ENCODE results near the gene IGF1R. TPM values are rescaled to one million over a fixed set of nuclear protein-coding genes. Genes with fewer than 3 reads are reported as not detected.

IGF1R gene
- total and polyA plus RNA-seq, 4 donors: 17.6 to 34.8 (median 21.0) TPM

- Histone ChIP-seq H3K27ac (ENCODE audit: low read depth, low read length) (no peak overlapping the region), H3K9me3 (ENCODE audit: control insufficient read depth, insufficient read depth, low read length) (no peaks in the 10 kb centered on the region), H3K4me3 (ENCODE audit: low read depth, low read length) (no peak overlapping the region), H3K27me3 (ENCODE audit: control insufficient read depth, insufficient read depth, low read length) (no peaks in the 10 kb centered on the region), H3K36me3 (ENCODE audit: control insufficient read depth, insufficient read depth, low read length) (no peaks in the 10 kb centered on the region), H3K4me1 (ENCODE audit: control insufficient read depth, insufficient read depth, low read length) (peaks cover 15% of the 10 kb centered on the region)
- no CpG with 5 or more reads among the region's 4 CpGs for WGBS (ENCODE audit: insufficient coverage)
- DNase-seq (ENCODE audit: low read depth in 4 of 6, low spot score in 6 of 6): peak in 1 of 6 donors; percentile 72
Observed at GRCh38 chr15:98735895-98736617, 87.7 kb downstream of the IGF1R start.

DNA sequence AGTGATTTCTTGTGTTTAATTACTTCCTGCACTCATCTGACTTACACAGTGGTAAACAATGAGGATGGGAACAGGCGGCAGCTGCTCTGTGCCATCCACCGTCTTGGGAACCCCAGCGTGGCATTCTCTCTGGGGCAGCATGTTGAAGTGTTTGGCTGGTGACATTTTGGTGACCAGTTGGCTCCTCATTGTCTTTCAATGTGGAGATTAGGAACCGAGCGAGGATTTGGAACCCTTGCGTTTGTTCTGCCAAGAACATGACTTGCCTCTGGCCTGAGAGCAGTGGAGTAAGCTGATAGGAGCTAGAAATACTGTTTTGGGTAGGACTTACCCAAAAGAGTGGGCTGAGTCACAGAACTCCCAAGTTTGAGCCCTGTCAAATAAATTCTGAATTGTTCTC is 88.8 kb downstream of the IGF1R start:
- Histone ChIP-seq H3K27ac (ENCODE audit: low read depth, low read length) (no peak overlapping the region), H3K9me3 (ENCODE audit: control insufficient read depth, insufficient read depth, low read length) (no peaks in the 10 kb centered on the region), H3K4me1 (ENCODE audit: control insufficient read depth, insufficient read depth, low read length) (peaks cover 12% of the 10 kb centered on the region), H3K27me3 (ENCODE audit: control insufficient read depth, insufficient read depth, low read length) (no peaks in the 10 kb centered on the region), H3K36me3 (ENCODE audit: control insufficient read depth, insufficient read depth, low read length) (no peaks in the 10 kb centered on the region), H3K4me3 (ENCODE audit: low read depth, low read length) (no peak overlapping the region)
- WGBS (ENCODE audit: insufficient coverage): 43% methylated on average over 5 of the region's 6 CpGs
- DNase-seq (ENCODE audit: low read depth in 4 of 6, low spot score in 6 of 6): no peak

DNA sequence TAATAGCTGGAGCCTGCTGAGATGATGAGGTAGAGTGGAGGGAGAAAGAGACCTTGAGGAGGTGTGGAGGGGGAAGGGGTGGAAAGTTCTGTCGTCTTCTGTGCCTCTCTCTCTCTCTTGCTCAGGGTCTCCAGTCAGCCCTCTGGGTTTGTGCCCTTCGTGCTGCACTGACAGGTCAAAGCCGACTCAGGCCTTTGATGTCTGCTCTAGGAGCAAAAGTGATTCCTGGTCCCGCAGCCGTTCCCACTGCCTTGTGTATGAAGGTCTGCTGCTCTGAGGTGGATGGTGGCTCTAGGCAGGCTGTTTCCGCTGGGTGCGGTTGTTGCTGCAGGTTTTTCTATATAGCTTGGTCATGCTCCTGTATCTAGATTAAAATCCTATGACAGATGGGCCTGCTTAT is 89.4 kb downstream of the IGF1R start:
- H3K27ac ChIP-seq (ENCODE audit: low read depth, low read length): no peak overlapping the region
- no peaks in the 10 kb centered on the region for H3K9me3 ChIP-seq (ENCODE audit: control insufficient read depth, insufficient read depth, low read length)
- no peaks in the 10 kb centered on the region for H3K27me3 ChIP-seq (ENCODE audit: control insufficient read depth, insufficient read depth, low read length)
- H3K4me1 ChIP-seq (ENCODE audit: control insufficient read depth, insufficient read depth, low read length): peaks cover 9% of the 10 kb centered on the region
- 76% methylated on average over 7 of the region's 7 CpGs for WGBS (ENCODE audit: insufficient coverage)
- no peaks in the 10 kb centered on the region for H3K36me3 ChIP-seq (ENCODE audit: control insufficient read depth, insufficient read depth, low read length)
- DNase-seq (ENCODE audit: low read depth in 4 of 6, low spot score in 6 of 6): no peak
- no peak overlapping the region for H3K4me3 ChIP-seq (ENCODE audit: low read depth, low read length)

- Histone ChIP-seq H3K27ac (ENCODE audit: low read depth, low read length) (no peak overlapping the region), H3K36me3 (ENCODE audit: control insufficient read depth, insufficient read depth, low read length) (no peaks in the 10 kb centered on the region), H3K27me3 (ENCODE audit: control insufficient read depth, insufficient read depth, low read length) (no peaks in the 10 kb centered on the region), H3K4me3 (ENCODE audit: low read depth, low read length) (no peak overlapping the region), H3K4me1 (ENCODE audit: control insufficient read depth, insufficient read depth, low read length) (peaks cover 9% of the 10 kb centered on the region), H3K9me3 (ENCODE audit: control insufficient read depth, insufficient read depth, low read length) (no peaks in the 10 kb centered on the region)
- 74% methylated on average over 7 of the region's 9 CpGs for WGBS (ENCODE audit: insufficient coverage)
- DNase-seq (ENCODE audit: low read depth in 4 of 6, low spot score in 6 of 6): no peak
Observed at GRCh38 chr15:98738689-98739401, 90.5 kb downstream of the IGF1R start.

DNA sequence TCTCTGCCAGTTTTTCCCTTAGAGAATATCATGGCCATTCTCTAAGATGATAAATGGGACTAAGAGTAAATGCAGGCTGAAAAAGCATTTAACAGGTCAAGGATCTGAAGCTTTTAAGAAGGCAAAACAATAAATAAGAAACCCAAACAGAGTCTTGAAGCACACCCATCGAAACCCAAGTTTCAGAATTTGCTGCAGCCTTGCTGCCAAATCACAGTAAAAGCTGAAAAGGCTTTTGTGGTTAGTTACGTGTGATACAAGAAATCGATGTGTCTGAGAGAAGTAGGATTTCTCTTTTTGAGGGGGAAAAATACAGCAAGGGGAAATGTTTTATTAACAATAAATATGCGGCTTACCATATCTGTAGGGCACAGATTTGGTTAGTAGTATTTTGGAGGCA is 92.0 kb downstream of the IGF1R start:
- no CpG with 5 or more reads among the region's 4 CpGs for WGBS (ENCODE audit: insufficient coverage)
- no peak overlapping the region for H3K27ac ChIP-seq (ENCODE audit: low read depth, low read length)
- H3K4me1 ChIP-seq (ENCODE audit: control insufficient read depth, insufficient read depth, low read length): peaks cover 9% of the 10 kb centered on the region
- H3K27me3 ChIP-seq (ENCODE audit: control insufficient read depth, insufficient read depth, low read length): no peaks in the 10 kb centered on the region
- DNase-seq (ENCODE audit: low read depth in 4 of 6, low spot score in 6 of 6): no peak
- H3K9me3 ChIP-seq (ENCODE audit: control insufficient read depth, insufficient read depth, low read length): no peaks in the 10 kb centered on the region
- H3K36me3 ChIP-seq (ENCODE audit: control insufficient read depth, insufficient read depth, low read length): no peaks in the 10 kb centered on the region
- no peak overlapping the region for H3K4me3 ChIP-seq (ENCODE audit: low read depth, low read length)

DNA sequence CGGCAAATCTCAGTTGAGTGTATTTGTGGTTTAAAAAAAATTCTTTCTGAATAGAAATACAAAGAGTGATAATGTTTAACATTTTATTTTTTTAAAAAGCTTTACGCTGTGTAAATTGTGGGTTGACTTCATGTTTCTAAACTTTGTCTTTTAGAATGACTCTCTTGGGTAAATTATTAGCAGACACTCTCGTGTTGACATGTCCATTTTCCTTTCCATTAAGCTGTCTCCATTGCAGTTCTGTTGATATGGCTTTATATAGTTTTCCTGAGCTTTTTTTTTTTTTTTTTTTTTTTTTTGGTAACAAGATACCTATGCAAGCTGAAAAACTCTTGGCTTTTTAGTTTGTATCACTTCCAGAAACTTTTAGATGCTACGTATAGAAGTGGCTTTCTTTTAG is 92.6 kb downstream of the IGF1R start:
- Histone ChIP-seq H3K4me1 (ENCODE audit: control insufficient read depth, insufficient read depth, low read length) (peaks cover 9% of the 10 kb centered on the region), H3K9me3 (ENCODE audit: control insufficient read depth, insufficient read depth, low read length) (no peaks in the 10 kb centered on the region), H3K4me3 (ENCODE audit: low read depth, low read length) (no peak overlapping the region), H3K27ac (ENCODE audit: low read depth, low read length) (no peak overlapping the region), H3K36me3 (ENCODE audit: control insufficient read depth, insufficient read depth, low read length) (no peaks in the 10 kb centered on the region), H3K27me3 (ENCODE audit: control insufficient read depth, insufficient read depth, low read length) (no peaks in the 10 kb centered on the region)
- no CpG with 5 or more reads among the region's 4 CpGs for WGBS (ENCODE audit: insufficient coverage)
- DNase-seq (ENCODE audit: low read depth in 4 of 6, low spot score in 6 of 6): no peak

- H3K4me3 ChIP-seq (ENCODE audit: low read depth, low read length): no peak overlapping the region
Observed at GRCh38 chr15:98743177-98743576, 94.8 kb downstream of the IGF1R start.

GRCh38 chr15:98744506-98744905 is 96.2 kb downstream of the IGF1R start:
- no peaks in the 10 kb centered on the region for H3K36me3 ChIP-seq (ENCODE audit: control insufficient read depth, insufficient read depth, low read length)
- WGBS (ENCODE audit: insufficient coverage): no CpG with 5 or more reads among the region's 2 CpGs
- no peak overlapping the region for H3K4me3 ChIP-seq (ENCODE audit: low read depth, low read length)
- DNase-seq (ENCODE audit: low read depth in 4 of 6, low spot score in 6 of 6): no peak
- no peaks in the 10 kb centered on the region for H3K27me3 ChIP-seq (ENCODE audit: control insufficient read depth, insufficient read depth, low read length)
- H3K4me1 ChIP-seq (ENCODE audit: control insufficient read depth, insufficient read depth, low read length): peaks cover 2% of the 10 kb centered on the region
- no peak overlapping the region for H3K27ac ChIP-seq (ENCODE audit: low read depth, low read length)
- H3K9me3 ChIP-seq (ENCODE audit: control insufficient read depth, insufficient read depth, low read length): no peaks in the 10 kb centered on the region

More at GRCh38 chr15:98743177-98743576, 94.8 kb downstream of the IGF1R start:
- no peak overlapping the region for H3K27ac ChIP-seq (ENCODE audit: low read depth, low read length)
- H3K27me3 ChIP-seq (ENCODE audit: control insufficient read depth, insufficient read depth, low read length): no peaks in the 10 kb centered on the region
- WGBS (ENCODE audit: insufficient coverage): no CpG with 5 or more reads among the region's 6 CpGs
- no peaks in the 10 kb centered on the region for H3K36me3 ChIP-seq (ENCODE audit: control insufficient read depth, insufficient read depth, low read length)
- no peak for DNase-seq (ENCODE audit: low read depth in 4 of 6, low spot score in 6 of 6)
- H3K4me1 ChIP-seq (ENCODE audit: control insufficient read depth, insufficient read depth, low read length): peaks cover 3% of the 10 kb centered on the region
- H3K9me3 ChIP-seq (ENCODE audit: control insufficient read depth, insufficient read depth, low read length): no peaks in the 10 kb centered on the region

DNA sequence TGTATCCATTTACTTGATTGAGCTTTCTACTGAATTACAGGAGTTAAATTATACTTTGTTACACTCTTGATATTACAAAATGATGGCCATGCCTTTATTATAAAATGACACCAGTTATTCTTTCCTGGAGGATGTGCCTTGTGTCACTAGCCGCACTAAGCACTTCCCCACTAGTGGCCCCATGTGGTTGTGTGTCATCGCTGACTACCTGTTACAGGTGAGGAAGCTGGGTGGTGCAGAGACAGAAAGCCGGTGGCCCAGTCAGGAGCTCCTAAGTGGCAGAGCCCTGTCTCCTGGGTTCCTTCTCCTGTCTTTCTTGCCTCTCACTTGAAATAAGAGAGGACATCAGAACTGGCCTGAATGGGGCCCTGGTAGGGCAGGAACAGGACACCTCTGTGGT is 96.8 kb downstream of the IGF1R start:
- Histone ChIP-seq H3K27ac (ENCODE audit: low read depth, low read length) (no peak overlapping the region), H3K4me3 (ENCODE audit: low read depth, low read length) (no peak overlapping the region)
- WGBS (ENCODE audit: insufficient coverage): 100% methylated on average over 2 of the region's 3 CpGs

More for the DNA sequence above, 96.8 kb downstream of the IGF1R start:
- no peak for DNase-seq (ENCODE audit: low read depth in 4 of 6, low spot score in 6 of 6)
- H3K36me3 ChIP-seq (ENCODE audit: control insufficient read depth, insufficient read depth, low read length): no peaks in the 10 kb centered on the region
- H3K27me3 ChIP-seq (ENCODE audit: control insufficient read depth, insufficient read depth, low read length): no peaks in the 10 kb centered on the region
- H3K9me3 ChIP-seq (ENCODE audit: control insufficient read depth, insufficient read depth, low read length): no peaks in the 10 kb centered on the region
- H3K4me1 ChIP-seq (ENCODE audit: control insufficient read depth, insufficient read depth, low read length): no peaks in the 10 kb centered on the region
